GM12891 (cell line): ENCODE data around the gene HSPA12B.

ENCODE experiments used
- DNase-seq: peaks from one replicate; pipeline ENCODE4 v3.0.0; 2011; ENCODE audit warnings: low spot score; ENCODE audit not compliant: insufficient read length
- FAIRE-seq: peaks from 2 replicates; lab custom pipeline; 2011; peaks lifted over from hg19 to GRCh38; lab: Jason Lieb, UNC
- PAX5 ChIP-seq: IDR thresholded peaks from 2 replicates; pipeline ENCODE4 v1.6.1; 2011; ENCODE audit warnings: low read length, moderate library complexity, mild to moderate bottlenecking; ENCODE audit not compliant: insufficient read depth, severe bottlenecking
- POLR2A ChIP-seq: IDR thresholded peaks from 2 replicates; pipeline ENCODE4 v1.6.1; 2011; ENCODE audit warnings: low read depth, low read length, control low read depth
- POLR2AphosphoS5 ChIP-seq: IDR thresholded peaks from 2 replicates; pipeline ENCODE4 v1.6.1; 2011; ENCODE audit warnings: low read depth, low read length, control low read depth
- POU2F2 ChIP-seq: IDR thresholded peaks from 2 replicates; pipeline ENCODE4 v1.6.1; 2011; ENCODE audit warnings: low read depth, mild to moderate bottlenecking, control low read depth, low read length, moderate library complexity
- SPI1 ChIP-seq: IDR thresholded peaks from 2 replicates; pipeline ENCODE4 v1.6.1; 2011; ENCODE audit warnings: low read depth, low read length, control low read depth
- TAF1 ChIP-seq: IDR thresholded peaks from 2 replicates; pipeline ENCODE4 v1.6.1; 2011; ENCODE audit warnings: low read depth, low read length, control low read depth

The HSPA12B gene

DNA sequence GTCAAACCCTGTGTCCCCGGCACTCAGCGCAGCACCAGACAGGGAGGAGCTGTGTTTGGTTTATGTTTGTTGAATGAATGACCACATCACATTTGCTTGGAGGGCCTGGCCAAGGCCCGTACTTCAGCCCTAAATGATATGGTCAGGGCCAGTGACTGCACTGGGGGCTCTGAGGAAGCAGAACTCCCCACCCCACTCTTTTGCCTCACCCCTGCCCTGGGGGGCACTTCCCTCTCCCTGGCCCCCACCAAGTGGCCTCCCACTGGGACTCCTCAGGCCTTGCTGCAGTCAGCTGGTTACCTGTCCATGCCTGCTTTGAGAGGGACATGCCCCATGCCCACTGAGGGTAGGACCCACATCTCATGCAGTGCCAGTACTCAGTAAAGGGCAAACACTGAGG lies 32.2 kb downstream of the HSPA12B start:
- FAIRE-seq (no peak), DNase-seq (no peak)
- TF ChIP-seq POU2F2 (no peak), POLR2AphosphoS5 (no peak), PAX5 (no peak), SPI1 (no peak), TAF1 (no peak), POLR2A (no peak)

DNA sequence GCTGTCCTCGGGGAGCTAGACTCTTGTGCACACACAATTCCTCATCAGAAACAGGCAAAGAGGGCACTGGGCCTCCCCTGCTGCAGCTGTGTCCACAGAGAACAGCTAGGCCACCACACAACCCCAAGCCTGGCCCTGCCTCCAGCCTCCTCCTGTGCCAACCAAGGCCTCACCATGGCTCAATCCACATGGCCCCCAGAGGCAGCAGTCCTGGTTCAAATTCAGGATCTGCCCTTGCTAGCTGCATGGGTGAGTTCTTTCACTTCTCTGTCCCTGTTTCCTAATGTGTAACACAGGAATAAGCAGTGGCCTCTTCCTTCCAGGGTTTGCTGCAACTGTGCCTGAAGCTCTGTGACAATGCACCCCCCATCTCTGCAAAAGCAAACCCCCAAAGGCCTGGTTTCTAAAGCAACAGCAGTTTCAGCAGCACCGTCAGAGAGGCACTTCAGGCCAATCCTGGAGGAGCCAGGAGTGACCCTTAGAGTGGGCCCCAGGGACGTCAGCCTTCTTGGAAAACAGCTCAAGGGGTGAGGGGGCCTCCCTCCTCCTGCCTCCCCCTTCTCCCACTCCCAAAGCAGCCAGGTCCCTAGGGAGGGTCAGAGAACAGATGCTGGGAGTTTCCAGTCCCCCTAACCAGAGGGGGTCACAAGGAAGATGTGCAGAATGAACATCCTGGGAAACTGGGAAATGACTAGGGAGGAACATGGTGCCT lies 32.8 kb downstream of the HSPA12B start:
- DNase-seq (no peak), FAIRE-seq (no peak)
- TF ChIP-seq SPI1 (no peak), POU2F2 (no peak), TAF1 (no peak), POLR2A (no peak), PAX5 (no peak), POLR2AphosphoS5 (no peak)

DNA sequence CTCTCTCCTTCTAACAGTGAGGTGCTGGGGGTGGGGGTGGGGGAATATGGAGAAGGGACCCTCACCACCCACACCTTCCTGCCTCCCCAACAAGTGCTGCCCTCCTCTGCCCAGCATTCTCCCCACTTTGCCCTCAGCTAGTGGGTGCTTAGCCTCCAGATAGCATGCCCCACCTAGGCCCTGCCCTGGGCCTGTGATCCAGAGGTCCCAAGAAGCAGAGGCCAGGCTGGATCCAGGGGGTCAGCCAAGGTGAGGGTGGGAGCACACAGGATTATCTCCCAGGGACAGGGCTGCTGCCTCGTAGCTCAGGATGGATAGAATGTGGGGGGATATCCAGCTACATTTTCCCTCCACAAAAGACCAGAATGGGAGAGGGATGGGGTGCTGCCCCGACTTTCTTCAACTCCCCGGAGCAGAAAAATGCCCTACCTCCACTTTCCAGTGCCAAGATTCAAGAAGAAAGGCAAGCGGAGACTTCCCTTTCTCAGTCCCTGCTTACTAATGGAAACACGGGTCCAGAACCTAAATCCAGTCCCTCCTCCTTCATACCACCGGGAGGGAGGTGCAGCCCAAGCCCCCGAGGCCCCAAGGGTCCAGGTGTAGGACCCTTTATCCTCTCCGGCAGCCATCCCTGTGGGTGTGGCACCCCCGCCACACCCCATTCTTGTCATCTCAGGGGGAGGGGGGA lies 34.1 kb downstream of the HSPA12B start:
- no peak for TF ChIP-seq SPI1
- TF ChIP-seq POLR2AphosphoS5 = no peak
- TF ChIP-seq POU2F2 = no peak
- TF ChIP-seq PAX5 = no peak
- TF ChIP-seq TAF1 = no peak
- TF ChIP-seq POLR2A = no peak
- FAIRE-seq (no peak), DNase-seq (no peak)

DNA sequence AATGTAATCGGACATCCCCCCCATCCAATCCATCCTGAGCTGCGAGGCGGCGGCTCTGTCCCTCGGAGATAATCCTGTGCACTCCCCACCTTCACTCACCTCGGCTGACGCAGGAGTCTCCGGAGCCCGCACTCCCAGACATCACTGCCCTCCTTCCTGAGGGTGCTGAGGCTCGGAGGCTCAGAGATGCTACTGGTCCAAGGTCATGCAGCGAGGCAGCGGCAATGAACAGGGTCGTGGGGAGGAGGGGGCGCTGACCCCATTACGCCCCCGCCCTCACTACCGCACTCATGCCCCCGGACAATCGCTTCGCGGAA lies 34.6 kb downstream of the HSPA12B start:
- FAIRE-seq = no peak
- no peak for DNase-seq
- TF ChIP-seq PAX5 (no peak), SPI1 (no peak), POLR2A (no peak), POU2F2 (no peak)

DNA sequence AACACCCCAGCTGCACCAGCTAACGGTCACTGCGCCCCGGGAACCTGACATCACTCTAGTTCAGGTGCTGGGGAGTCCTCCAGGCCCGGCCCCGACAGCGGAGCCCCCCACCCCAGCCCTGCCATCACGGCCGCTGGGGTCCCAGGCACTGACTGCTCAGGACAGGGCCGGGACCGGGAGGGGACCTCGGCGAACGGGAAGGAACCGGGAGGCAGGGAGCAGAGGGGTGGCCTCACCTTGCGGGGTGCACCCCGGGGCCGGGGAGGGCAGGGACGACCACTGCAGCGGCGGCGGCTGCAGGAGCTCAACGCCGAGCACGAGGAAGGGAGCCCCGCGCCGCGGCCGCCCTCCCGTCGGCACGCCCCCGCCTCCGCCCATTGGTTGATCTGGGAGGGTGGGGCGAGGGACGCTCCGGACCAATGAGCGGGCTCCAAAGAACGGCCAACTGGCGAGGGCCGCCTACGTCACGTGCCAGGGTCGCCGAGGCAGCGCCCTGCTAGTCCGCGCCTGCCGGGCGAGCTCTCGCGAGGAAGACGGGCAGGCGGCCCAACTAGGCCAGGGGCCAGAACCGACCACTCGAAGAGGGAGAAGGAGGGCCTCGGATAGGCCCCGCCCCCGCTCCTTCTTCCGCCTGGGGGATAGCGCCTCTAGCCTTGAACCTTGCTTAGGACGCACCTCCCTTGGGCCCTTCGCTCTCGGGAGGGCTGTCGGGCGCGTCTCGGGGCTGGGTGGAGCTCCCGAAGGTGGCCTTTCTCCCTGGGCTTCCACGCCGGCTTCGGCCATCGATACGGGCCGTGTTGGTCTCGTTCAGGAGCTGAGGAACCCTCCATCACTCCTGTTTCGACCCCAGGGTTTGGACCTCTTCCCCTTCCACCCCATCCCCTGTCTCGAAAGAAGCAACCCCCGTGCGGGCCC lies 35.2 kb downstream of the HSPA12B start, which contains the start of gene ADISSP:
ADISSP (minus strand) TSS at position 327 of the 915 bp plus-strand sequence. CDS start 7,653 bp downstream, outside the sequence.
- peak; percentile 100 for FAIRE-seq
- DNase-seq = peak; percentile 99
- TF ChIP-seq POLR2A = peak; percentile 64; the same call in 1 of the 2 replicates
- 0 out of 2 replicates have a peak, but pooled peaks have one; percentile 47 for TF ChIP-seq POLR2AphosphoS5
- 0 out of 2 replicates have a peak, but pooled peaks have one; percentile 30 for TF ChIP-seq TAF1
- no peak for TF ChIP-seq POU2F2
- TF ChIP-seq PAX5 = no peak

DNA sequence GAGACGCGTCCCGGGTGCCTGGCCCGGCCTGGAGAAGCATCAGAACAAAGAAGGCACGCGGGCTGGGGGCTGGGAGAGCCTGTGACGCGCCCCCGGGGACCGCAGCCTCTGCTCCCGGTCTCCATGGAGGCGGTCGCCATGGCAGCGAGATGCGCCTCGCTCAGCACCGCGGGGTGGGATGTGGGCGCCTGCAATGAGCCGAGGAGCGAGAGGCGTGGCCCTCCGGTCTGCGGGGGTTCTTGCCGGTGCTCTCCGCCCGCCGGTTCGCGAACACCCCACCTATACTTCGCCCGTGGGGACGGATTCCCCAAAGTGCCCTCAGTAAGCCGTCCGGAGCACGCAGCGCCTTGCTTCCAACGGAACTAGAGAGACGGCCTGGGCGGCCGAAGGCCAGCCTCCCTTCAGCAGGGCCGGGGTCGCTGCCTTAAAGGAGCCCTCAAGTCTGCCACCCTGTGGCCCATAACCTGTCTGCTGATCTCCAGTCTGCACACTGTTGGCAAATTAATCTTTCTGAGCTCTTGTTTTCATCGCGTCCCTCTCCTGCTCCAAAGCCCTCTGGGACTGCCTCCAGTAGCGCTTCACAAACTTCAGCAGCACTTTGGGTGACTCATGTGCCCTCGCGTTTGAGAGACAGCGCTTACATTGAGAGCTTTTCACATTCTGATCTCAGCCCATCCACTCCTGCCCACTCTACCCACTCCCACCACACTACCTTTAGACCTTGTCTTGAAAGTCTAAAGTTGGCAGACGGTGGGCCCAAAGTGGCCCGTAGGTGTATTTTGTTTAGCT lies 36.1 kb downstream of the HSPA12B start:
- DNase-seq (peak; percentile 83), FAIRE-seq (peak; percentile 88)
- TF ChIP-seq TAF1 (no peak), SPI1 (no peak), POLR2AphosphoS5 (no peak), POU2F2 (no peak), POLR2A (no peak), PAX5 (no peak)

DNA sequence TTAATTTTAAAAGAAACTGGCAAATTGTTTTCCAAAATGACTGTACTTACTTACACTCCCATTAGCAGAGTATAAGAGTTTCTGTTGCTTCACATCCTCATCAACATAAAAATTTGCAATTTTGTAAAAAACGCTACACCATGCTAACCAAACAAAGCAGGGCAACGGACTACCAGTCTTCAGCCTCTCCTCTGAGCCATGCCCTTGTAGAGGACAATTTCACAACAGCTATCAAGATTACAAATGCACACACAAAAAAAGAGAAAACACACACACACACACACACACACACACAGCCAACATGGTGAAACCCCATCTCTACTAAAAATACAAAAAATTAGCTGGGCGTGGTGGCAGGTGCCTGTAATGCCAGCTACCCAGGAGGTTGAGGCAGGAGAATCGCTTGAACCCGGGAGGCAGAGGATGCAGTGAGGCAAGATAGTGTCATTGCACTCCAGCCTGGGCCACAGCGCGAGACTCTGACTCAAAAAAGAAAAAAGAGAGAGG lies 39.1 kb downstream of the HSPA12B start:
- TF ChIP-seq POLR2A (no peak), SPI1 (no peak), PAX5 (no peak), POLR2AphosphoS5 (no peak), POU2F2 (no peak)
- no peak for DNase-seq
- no peak for FAIRE-seq

DNA sequence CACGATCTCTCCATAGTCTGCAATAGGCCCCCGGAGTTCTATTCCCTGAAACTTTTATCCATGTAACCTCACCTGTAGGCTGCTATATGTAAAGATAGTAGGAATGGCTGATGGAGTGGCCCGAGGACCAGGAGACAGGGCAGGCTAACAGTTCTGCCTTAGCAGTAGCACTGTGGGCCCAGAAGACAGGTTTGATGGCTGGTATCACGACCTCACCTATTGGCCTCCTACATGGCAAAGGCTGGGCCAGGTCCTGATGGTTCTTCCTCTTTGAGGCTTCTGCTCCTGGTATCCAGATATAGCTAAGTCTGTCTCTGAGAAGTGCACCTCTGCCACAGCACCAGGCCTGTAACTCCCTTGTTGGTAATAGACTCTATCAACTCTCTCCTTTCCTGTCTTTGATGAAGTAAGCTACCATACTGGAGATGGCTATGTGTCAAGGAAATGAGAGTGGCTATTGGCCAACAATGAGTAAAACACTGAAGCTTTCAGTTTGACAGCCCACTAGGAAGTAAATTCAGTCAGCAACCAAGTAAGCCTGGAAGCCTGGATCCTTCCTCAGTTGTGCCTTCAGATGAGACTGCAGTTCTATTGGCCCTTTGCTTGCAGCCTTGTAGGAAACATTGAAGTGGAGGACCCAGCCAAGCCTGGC lies 43.1 kb downstream of the HSPA12B start:
- FAIRE-seq (no peak), DNase-seq (no peak)
- TF ChIP-seq POLR2AphosphoS5 (no peak), SPI1 (no peak), POU2F2 (no peak), TAF1 (no peak), PAX5 (no peak), POLR2A (no peak)
